Astrocyte (in vitro differentiated cells and primary cell): ENCODE measurements around the gene TJAP1.

ENCODE experiments used
- EZH2 ChIP-seq: IDR thresholded peaks from 2 replicates; pipeline ENCODE4 v1.6.1; 2012; ENCODE audit warnings: mild to moderate bottlenecking, low read length, inconsistent platforms; ENCODE audit not compliant: insufficient read depth
- TF ChIP-seq, protein P1 (sequence below): IDR thresholded peaks from 2 replicates; pipeline ENCODE4 v1.5.1; 2011; ENCODE audit warnings: low read depth, mild to moderate bottlenecking, inconsistent platforms, low read length, moderate library complexity; ENCODE audit not compliant: insufficient read depth

DNA sequence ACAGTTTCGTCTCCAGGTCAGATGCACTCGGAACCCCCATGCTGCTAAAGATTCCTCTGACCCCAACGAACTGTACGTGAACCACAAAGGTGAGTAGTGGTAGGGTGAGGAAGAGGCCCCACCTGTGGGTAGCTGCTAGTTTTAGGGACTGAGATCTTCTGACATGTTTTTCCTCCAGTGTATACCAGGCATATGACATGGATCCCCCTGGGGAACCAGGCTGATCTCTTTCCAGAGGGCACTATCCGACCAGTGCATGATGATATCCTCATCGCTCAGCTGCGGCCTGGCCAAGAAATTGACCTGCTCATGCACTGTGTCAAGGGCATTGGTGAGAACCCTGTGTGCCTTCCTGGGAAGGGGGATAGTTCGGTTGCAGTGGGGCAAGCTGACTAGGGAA, 42.7 kb downstream of the TJAP1 start:
- TF ChIP-seq, protein P1, sequence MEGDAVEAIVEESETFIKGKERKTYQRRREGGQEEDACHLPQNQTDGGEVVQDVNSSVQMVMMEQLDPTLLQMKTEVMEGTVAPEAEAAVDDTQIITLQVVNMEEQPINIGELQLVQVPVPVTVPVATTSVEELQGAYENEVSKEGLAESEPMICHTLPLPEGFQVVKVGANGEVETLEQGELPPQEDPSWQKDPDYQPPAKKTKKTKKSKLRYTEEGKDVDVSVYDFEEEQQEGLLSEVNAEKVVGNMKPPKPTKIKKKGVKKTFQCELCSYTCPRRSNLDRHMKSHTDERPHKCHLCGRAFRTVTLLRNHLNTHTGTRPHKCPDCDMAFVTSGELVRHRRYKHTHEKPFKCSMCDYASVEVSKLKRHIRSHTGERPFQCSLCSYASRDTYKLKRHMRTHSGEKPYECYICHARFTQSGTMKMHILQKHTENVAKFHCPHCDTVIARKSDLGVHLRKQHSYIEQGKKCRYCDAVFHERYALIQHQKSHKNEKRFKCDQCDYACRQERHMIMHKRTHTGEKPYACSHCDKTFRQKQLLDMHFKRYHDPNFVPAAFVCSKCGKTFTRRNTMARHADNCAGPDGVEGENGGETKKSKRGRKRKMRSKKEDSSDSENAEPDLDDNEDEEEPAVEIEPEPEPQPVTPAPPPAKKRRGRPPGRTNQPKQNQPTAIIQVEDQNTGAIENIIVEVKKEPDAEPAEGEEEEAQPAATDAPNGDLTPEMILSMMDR, result no peak
- no peak for TF ChIP-seq EZH2
